Ectodermal cell (in vitro differentiated cells): ENCODE data around the gene SIK1.
"Not testable (repeated sequence)": the region's sequence is repeated elsewhere in the genome, so short reads cannot be mapped to it uniquely, and the experiment has no call there.

Experiments used
- H3K27ac ChIP-seq: 2 replicates; pipeline ENCODE4 v1.7.0; 2013; ENCODE audit warnings: mild to moderate bottlenecking, low read depth, low read length; ENCODE audit not compliant: insufficient read depth, poor library complexity, severe bottlenecking
- H3K27me3 ChIP-seq: 2 replicates; pipeline ENCODE4 v1.7.0; 2013; ENCODE audit warnings: mild to moderate bottlenecking, low read length; ENCODE audit not compliant: insufficient read depth, control insufficient read depth, poor library complexity, severe bottlenecking
- H3K36me3 ChIP-seq: one replicate; pipeline ENCODE4 v1.7.0; 2013; ENCODE audit warnings: low read length; ENCODE audit not compliant: control insufficient read depth, insufficient read depth
- H3K4me1 ChIP-seq: one replicate; pipeline ENCODE4 v1.7.0; 2013; ENCODE audit warnings: low read length; ENCODE audit not compliant: control insufficient read depth, insufficient read depth
- H3K4me3 ChIP-seq: 2 replicates; pipeline ENCODE4 v1.7.0; 2013; ENCODE audit warnings: low read depth, low read length, control low read depth; ENCODE audit not compliant: insufficient read depth
- H3K9me3 ChIP-seq: 2 replicates; pipeline ENCODE4 v1.7.0; 2013; ENCODE audit warnings: mild to moderate bottlenecking, low read length, moderate library complexity; ENCODE audit not compliant: control insufficient read depth
- WGBS, 2 experiments: methylation state at CpG; one replicate each; pipeline ENCODE4 v1.1.7; 2013; ENCODE audit warnings: missing lambda C conversion rate in 2 of 2; 5-methylcytosine and 5-hydroxymethylcytosine counted together

Gene SIK1

GRCh38 chr21:43410456-43411068, 16.4 kb downstream of the SIK1 start:
- H3K36me3 ChIP-seq, H3K4me1 ChIP-seq, H3K27ac ChIP-seq, H3K27me3 ChIP-seq, H3K9me3 ChIP-seq, H3K4me3 ChIP-seq: not testable (repeated sequence)
- WGBS, 2 experiments: no CpG with 5 or more reads among the region's 27 CpGs

- WGBS, 2 experiments: no CpG with 5 or more reads among the region's 13 CpGs
- not testable (repeated sequence) for H3K36me3 ChIP-seq, H3K4me1 ChIP-seq, H3K27ac ChIP-seq, H3K9me3 ChIP-seq, H3K27me3 ChIP-seq, H3K4me3 ChIP-seq
Measured at GRCh38 chr21:43407139-43407538, 19.8 kb downstream of the SIK1 start.

- not testable (repeated sequence) for H3K9me3 ChIP-seq, H3K4me1 ChIP-seq, H3K4me3 ChIP-seq, H3K27ac ChIP-seq, H3K27me3 ChIP-seq, H3K36me3 ChIP-seq
- no CpG with 5 or more reads among the region's 14 CpGs for WGBS, 2 experiments
Measured at GRCh38 chr21:43404450-43404849, 22.5 kb downstream of the SIK1 start.

GRCh38 chr21:43403651-43404430, 23.1 kb downstream of the SIK1 start:
- H3K4me1 ChIP-seq, H3K9me3 ChIP-seq, H3K27me3 ChIP-seq, H3K27ac ChIP-seq, H3K4me3 ChIP-seq, H3K36me3 ChIP-seq: not testable (repeated sequence)
- 100% methylated on average over 2 of the region's 22 CpGs; no CpG with 5 or more reads in 1 of the 2 experiments for WGBS, 2 experiments

GRCh38 chr21:43401125-43401524, 25.8 kb downstream of the SIK1 start:
- H3K4me3 ChIP-seq, H3K9me3 ChIP-seq, H3K27ac ChIP-seq, H3K27me3 ChIP-seq, H3K36me3 ChIP-seq, H3K4me1 ChIP-seq: not testable (repeated sequence)
- no CpG with 5 or more reads among the region's 11 CpGs for WGBS, 2 experiments

- H3K36me3 ChIP-seq, H3K27ac ChIP-seq, H3K4me1 ChIP-seq, H3K27me3 ChIP-seq, H3K4me3 ChIP-seq, H3K9me3 ChIP-seq: not testable (repeated sequence)
- no CpG with 5 or more reads among the region's 15 CpGs for WGBS, 2 experiments
Measured at GRCh38 chr21:43399595-43400015, 27.3 kb downstream of the SIK1 start.

GRCh38 chr21:43399136-43399535, 27.8 kb downstream of the SIK1 start:
- no CpG with 5 or more reads among the region's 28 CpGs for WGBS, 2 experiments

GRCh38 chr21:43398533-43398932, 28.4 kb downstream of the SIK1 start:
- not testable (repeated sequence) for H3K4me1 ChIP-seq, H3K36me3 ChIP-seq, H3K4me3 ChIP-seq, H3K27ac ChIP-seq, H3K27me3 ChIP-seq, H3K9me3 ChIP-seq
- WGBS, 2 experiments: no CpG with 5 or more reads among the region's 12 CpGs

More at GRCh38 chr21:43399136-43399535, 27.8 kb downstream of the SIK1 start:
- H3K36me3 ChIP-seq, H3K4me3 ChIP-seq, H3K9me3 ChIP-seq, H3K27me3 ChIP-seq, H3K4me1 ChIP-seq, H3K27ac ChIP-seq: not testable (repeated sequence)

- H3K4me1 ChIP-seq, H3K4me3 ChIP-seq, H3K9me3 ChIP-seq, H3K27ac ChIP-seq, H3K27me3 ChIP-seq, H3K36me3 ChIP-seq: not testable (repeated sequence)
- no CpG with 5 or more reads among the region's 3 CpGs for WGBS, 2 experiments
Measured at GRCh38 chr21:43398000-43398399, 28.9 kb downstream of the SIK1 start.

- WGBS, 2 experiments: no CpG with 5 or more reads among the region's 15 CpGs
- H3K4me1 ChIP-seq, H3K9me3 ChIP-seq, H3K36me3 ChIP-seq, H3K4me3 ChIP-seq, H3K27ac ChIP-seq, H3K27me3 ChIP-seq: not testable (repeated sequence)
Measured at GRCh38 chr21:43397439-43397808, 29.5 kb downstream of the SIK1 start.
